GM18499 (cell line): ENCODE results near the gene PTPRN2.

Source experiments
- ATAC-seq: cut with Tn5 transposase; IDR thresholded peaks from one replicate; pipeline ENCODE4 v1.9.1; 2021; ENCODE audit warnings: moderate number of reproducible peaks; ENCODE audit not compliant: insufficient read depth, unreplicated experiment

Gene PTPRN2

GRCh38 chr7:157977306-157977705 is 610.3 kb downstream of the PTPRN2 start:
- ATAC-seq: no peak

GRCh38 chr7:157976406-157976805 is 611.2 kb downstream of the PTPRN2 start:
- ATAC-seq: no peak

GRCh38 chr7:157975401-157976372 is 611.9 kb downstream of the PTPRN2 start:
- no peak for ATAC-seq

GRCh38 chr7:157974678-157975230 is 612.9 kb downstream of the PTPRN2 start:
- no peak for ATAC-seq

- no peak for ATAC-seq
Observed at GRCh38 chr7:157973971-157974677, 613.5 kb downstream of the PTPRN2 start.

GRCh38 chr7:157972914-157973313 is 614.7 kb downstream of the PTPRN2 start:
- ATAC-seq: no peak

- no peak for ATAC-seq
Observed at GRCh38 chr7:157971501-157971900, 616.1 kb downstream of the PTPRN2 start.

DNA sequence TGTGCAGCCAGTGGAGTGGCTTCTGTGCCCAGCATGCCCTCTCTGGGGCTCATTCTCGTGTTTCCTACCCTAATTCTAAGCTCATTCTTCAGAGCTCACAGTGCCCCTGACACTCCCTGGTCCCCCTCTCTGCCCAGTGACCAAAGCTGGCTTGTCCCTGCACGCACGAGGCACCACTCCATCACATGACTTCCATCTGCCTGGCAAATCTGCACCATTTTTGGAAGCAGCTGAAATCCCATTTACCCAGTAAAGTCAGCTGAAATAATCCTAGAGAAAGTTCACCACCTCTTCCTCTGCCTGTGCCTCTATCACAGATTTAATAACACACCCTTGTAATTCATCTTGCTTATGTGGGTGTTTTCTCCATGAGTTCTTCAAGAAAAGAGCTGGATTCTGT is 616.9 kb downstream of the PTPRN2 start:
- ATAC-seq: no peak

GRCh38 chr7:157969995-157970394 is 617.6 kb downstream of the PTPRN2 start:
- no peak for ATAC-seq

GRCh38 chr7:157966490-157966889 is 621.1 kb downstream of the PTPRN2 start:
- ATAC-seq: no peak

DNA sequence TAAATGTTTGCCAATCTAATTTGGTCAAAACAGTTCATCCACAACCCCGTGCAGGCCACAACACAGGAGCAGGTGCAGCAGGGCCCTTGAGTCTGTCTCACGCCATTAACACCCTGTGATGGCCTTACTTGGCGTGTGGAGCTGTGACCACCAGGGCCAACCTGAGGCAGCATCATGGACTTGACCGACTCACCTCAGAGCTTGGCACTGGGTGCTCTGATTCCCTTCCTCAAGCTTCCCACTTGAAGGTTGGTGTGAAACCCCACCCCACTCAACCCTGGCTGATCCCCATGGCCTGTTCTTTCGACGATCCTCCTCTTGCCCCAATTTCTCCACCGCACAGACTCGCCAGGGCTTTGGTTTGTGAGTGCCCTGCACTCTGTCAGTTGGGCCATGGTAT is 623.1 kb downstream of the PTPRN2 start:
- ATAC-seq: no peak

GRCh38 chr7:157964016-157964415 is 623.6 kb downstream of the PTPRN2 start:
- ATAC-seq: no peak

DNA sequence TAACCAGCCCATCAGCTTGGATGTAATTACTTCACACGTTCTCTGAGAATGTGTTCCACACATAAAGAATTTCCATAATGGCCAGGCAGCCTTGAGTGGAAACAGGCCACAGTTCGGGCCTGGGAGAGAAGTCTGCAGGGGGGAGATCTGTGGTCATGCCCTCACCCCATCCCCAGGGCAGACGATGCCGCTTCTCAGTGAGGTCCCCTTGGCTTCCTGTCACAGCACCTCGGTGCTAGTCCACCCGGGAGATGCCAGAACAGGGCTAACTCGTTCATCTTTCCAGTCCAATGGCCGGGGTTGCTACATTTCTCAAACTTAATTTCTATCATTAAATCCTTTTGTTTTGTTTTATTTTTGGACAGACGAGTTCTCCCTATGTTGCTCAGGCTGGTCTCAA is 624.1 kb downstream of the PTPRN2 start:
- ATAC-seq: no peak

DNA sequence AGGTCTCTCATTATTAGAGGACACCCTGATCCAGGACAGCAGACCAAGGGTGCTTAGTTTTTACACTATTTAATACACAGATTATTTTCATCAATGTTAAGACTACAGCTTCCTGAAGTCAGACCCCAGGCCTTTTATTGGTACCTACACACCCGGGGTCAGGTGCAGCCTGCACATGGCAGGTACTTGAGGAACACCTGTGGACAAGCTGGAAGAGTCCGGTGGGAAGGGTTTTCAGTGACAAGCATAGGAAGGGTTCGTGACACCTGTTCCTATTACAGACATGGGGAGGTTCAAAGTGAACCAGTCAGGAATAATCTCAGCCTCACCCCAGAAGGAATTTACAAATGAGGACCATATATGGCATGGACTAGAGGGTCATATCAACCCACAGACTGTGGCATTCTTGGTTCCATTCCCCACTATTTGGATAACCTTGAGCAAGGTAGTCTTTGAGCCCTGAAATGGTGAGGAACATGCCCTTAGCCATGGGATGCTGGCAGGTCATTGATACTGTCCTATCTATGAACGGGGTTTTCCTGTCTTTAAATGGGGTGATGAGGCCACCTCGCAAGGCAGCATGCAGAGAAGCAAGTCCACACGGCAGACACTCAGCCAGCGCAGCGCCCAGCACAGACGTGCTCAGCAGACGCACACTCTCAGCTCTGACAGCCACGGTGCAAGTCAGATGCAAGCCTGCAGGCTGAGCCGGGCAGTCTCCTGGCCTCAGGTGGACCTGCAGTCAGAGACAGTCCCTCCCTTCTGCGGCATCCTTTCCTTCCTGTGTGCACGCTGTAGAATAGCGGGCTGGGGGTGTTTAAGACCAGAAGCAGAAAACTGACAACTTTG is 624.9 kb downstream of the PTPRN2 start:
- no peak for ATAC-seq

- ATAC-seq: no peak
Observed at GRCh38 chr7:157961731-157962457, 625.7 kb downstream of the PTPRN2 start.

GRCh38 chr7:157955348-157955999 is 632.1 kb downstream of the PTPRN2 start:
- ATAC-seq: no peak

DNA sequence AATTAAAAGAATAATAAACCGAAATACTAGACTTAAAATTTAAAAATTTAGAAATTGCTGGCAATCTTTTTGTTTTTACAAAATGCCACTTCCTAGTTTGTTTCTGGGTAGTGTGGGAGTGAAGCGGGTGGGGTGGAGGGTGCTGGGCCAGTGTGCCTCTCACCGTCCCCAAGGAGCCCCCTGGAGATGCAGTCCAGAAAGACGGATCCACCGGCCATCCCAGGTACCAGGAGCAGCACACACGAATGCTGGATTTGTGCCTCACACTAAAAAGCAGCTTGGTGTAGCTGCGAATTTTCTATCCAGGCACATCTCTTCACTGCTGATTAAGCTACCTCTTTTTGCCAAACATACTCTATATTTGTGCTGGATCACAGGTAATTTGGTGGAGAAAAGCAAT is 632.7 kb downstream of the PTPRN2 start:
- ATAC-seq: no peak

DNA sequence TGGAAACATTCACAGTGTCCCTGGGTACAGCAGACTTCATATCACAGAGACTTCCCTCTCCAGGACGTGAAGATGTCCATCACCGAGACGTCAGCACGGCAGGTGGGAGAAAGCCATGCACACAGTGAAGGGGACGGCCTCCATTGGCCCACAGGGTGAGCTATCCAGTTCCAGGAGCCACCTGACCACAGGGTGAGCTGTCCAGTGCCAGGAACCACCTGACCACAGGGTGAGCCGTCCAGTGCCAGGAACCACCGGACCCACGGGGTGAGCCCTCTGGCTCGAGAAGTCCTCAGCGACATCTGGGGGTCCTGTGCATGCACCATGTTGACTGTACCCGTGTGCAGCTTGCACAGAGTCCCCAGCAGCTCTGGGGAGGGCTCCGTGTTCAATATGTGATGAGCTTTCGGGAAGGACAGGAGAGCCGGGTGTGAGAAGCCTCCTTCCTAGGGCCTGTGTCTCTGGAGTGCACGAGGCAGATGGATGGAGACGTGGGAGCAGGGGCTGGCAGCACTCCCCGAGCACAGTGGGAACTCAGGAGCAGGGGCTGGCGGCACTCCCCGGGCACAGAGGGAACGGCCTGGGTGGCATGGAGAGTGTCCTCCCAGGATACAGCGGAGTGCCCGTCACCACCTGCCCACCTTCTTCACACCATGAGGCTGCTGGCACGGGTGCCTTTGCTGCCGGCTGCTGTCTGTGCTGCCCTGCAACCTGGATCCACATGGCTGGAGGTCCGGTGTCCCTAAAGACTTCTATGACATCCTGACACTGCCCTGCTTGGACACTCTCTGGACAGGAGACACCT is 634.6 kb downstream of the PTPRN2 start:
- ATAC-seq: no peak
